ENCODE measurements around the gene NGRN. TPM values are rescaled to one million over a fixed set of nuclear protein-coding genes. Genes with fewer than 3 reads are reported as not detected.

NGRN gene
- total and polyA plus RNA-seq, 2 donors (not counting 1 experiment from before 2014, with no cell fraction given) = 23.1 to 45.5 TPM

- peaks cover 75 to 86% of the 10 kb centered on the region in 2 donors for H3K4me1 ChIP-seq (ENCODE audit: control insufficient read depth in 2 of 2, insufficient read depth in 2 of 2, low read length in 2 of 2)
- no peak overlapping the region for H2AFZ ChIP-seq (ENCODE audit: insufficient read depth, low read depth, low read length, poor library complexity, severe bottlenecking)
- ChIA-PET POLR2A (interaction anchor here (0.5 to 9.0 kb wide), 7 partner anchors 12 to 62 kb away, joined by 3 to 163 read pairs (median 36); partner anchors contain the start of genes CIB1, GDPGP1 and SEMA4B), CTCF (interaction anchor here (0.8 to 12.6 kb wide), 10 partner anchors 10 to 324 kb away, joined by 3 to 274 read pairs (median 10); partner anchors contain the start of genes AP3S2, CIB1, GDPGP1 and SEMA4B)
- no peaks in the 10 kb centered on the region for H3K27me3 ChIP-seq (replicated peaks in 1 of 4; ENCODE audit: control extremely low read depth in 1 of 4, control insufficient read depth in 3 of 4, insufficient read depth in 4 of 4, low read length in 3 of 4)
- peak overlapping the region; percentile 94 for H3K27ac Mint-ChIP-seq
- H3K27me3 Mint-ChIP-seq = no peaks in the 10 kb centered on the region
- H4K20me1 ChIP-seq (ENCODE audit: control insufficient read depth, insufficient read depth, low read length, poor library complexity, severe bottlenecking) = peaks cover 23% of the 10 kb centered on the region
- WGBS (ENCODE audit: insufficient coverage) = 81% methylated on average over 6 of the region's 9 CpGs
- H3K4me1 Mint-ChIP-seq = peaks cover 82% of the 10 kb centered on the region
- intact Hi-C loops (cut with micrococcal nuclease) = loop anchor here (10.0 kb wide), 2 partner anchors 323 to 447 kb away; partner anchors contain the start of gene AP3S2
- H3K9ac ChIP-seq (ENCODE audit: low read length) = peak overlapping the region; percentile 8
- H3K27ac ChIP-seq (ENCODE audit: low read length in 2 of 2) = peak overlapping the region; percentile 30 to 86
- H3K4me2 ChIP-seq (replicated peaks; ENCODE audit: low read depth, low read length, poor library complexity, severe bottlenecking) = peak overlapping the region; percentile 55
- TF ChIP-seq EZH2 (IDR thresholded peaks at IDR 0.05; ENCODE audit: borderline replicate concordance, insufficient read depth, low read depth, low read length, poor library complexity, severe bottlenecking) = no peak
- no peaks in the 10 kb centered on the region for H3K9me3 Mint-ChIP-seq (ENCODE audit: insufficient read depth)
- peaks cover 0 to 4% (median 0%) of the 10 kb centered on the region in 3 donors for H3K9me3 ChIP-seq (ENCODE audit: control extremely low read depth in 1 of 3, control insufficient read depth in 2 of 3, insufficient read depth in 1 of 3, low read length in 2 of 3)
- H3K36me3 ChIP-seq (replicated peaks in 1 of 2; ENCODE audit: control extremely low read depth in 1 of 2, control insufficient read depth in 1 of 2, extremely low read depth in 1 of 2, insufficient read depth in 2 of 2, low read length in 1 of 2) = peaks cover 3 to 56% of the 10 kb centered on the region in 2 experiments
- no peak for DNase-seq
- no peak overlapping the region for H3K4me3 ChIP-seq (ENCODE audit: control extremely low read depth in 1 of 5, extremely low read depth in 1 of 5, insufficient read depth in 1 of 5, low read depth in 2 of 5, low read length in 4 of 5)
- H3K4me3 Mint-ChIP-seq = peak overlapping the region; percentile 73
- no peak for ATAC-seq (ENCODE audit: low read depth)
- H3K79me2 ChIP-seq (ENCODE audit: control insufficient read depth, insufficient read depth, low read length) = peaks cover 86% of the 10 kb centered on the region
These were observed 47.6 kb upstream of the NGRN start for GRCh38 chr15:90217671-90218394.

- Histone ChIP-seq H3K27ac (ENCODE audit: low read length in 2 of 2) (peak overlapping the region; percentile 37 to 86), H3K36me3 (replicated peaks in 1 of 2; ENCODE audit: control extremely low read depth in 1 of 2, control insufficient read depth in 1 of 2, extremely low read depth in 1 of 2, insufficient read depth in 2 of 2, low read length in 1 of 2) (peaks cover 3 to 73% of the 10 kb centered on the region in 2 experiments), H3K9ac (ENCODE audit: low read length) (no peak overlapping the region), H3K9me3 (ENCODE audit: control extremely low read depth in 1 of 3, control insufficient read depth in 2 of 3, insufficient read depth in 1 of 3, low read length in 2 of 3) (peaks cover 0 to 4% (median 0%) of the 10 kb centered on the region in 3 donors), H3K79me2 (ENCODE audit: control insufficient read depth, insufficient read depth, low read length) (peaks cover 90% of the 10 kb centered on the region), H3K4me3 (ENCODE audit: control extremely low read depth in 1 of 5, extremely low read depth in 1 of 5, insufficient read depth in 1 of 5, low read depth in 2 of 5, low read length in 4 of 5) (no peak overlapping the region), H4K20me1 (ENCODE audit: control insufficient read depth, insufficient read depth, low read length, poor library complexity, severe bottlenecking) (peaks cover 40% of the 10 kb centered on the region), H3K4me2 (replicated peaks; ENCODE audit: low read depth, low read length, poor library complexity, severe bottlenecking) (peak overlapping the region; percentile 52), H3K27me3 (replicated peaks in 1 of 4; ENCODE audit: control extremely low read depth in 1 of 4, control insufficient read depth in 3 of 4, insufficient read depth in 4 of 4, low read length in 3 of 4) (no peaks in the 10 kb centered on the region), H2AFZ (ENCODE audit: insufficient read depth, low read depth, low read length, poor library complexity, severe bottlenecking) (no peak overlapping the region), H3K4me1 (ENCODE audit: control insufficient read depth in 2 of 2, insufficient read depth in 2 of 2, low read length in 2 of 2) (peaks cover 59 to 68% of the 10 kb centered on the region in 2 donors)
- POLR2A ChIA-PET = interaction anchor here (1.2 to 9.0 kb wide), 4 partner anchors 14 to 63 kb away, joined by 5 to 163 read pairs (median 22); no protein-coding TSS in a partner anchor
- peak overlapping the region; percentile 57 for H3K4me3 Mint-ChIP-seq
- CTCF ChIA-PET = interaction anchor here (0.8 to 12.6 kb wide), 9 partner anchors 12 to 77 kb away, joined by 3 to 274 read pairs (median 13); partner anchors contain the start of genes CIB1, GDPGP1 and SEMA4B
- H3K9me3 Mint-ChIP-seq (ENCODE audit: insufficient read depth) = no peaks in the 10 kb centered on the region
- peaks cover 66% of the 10 kb centered on the region for H3K4me1 Mint-ChIP-seq
- DNase-seq = peak; percentile 79
- peak; percentile 52 for ATAC-seq (ENCODE audit: low read depth)
- peak overlapping the region; percentile 94 for H3K27ac Mint-ChIP-seq
- H3K27me3 Mint-ChIP-seq = no peaks in the 10 kb centered on the region
- intact Hi-C loops (cut with micrococcal nuclease) = loop anchor here (1.0 to 10.0 kb wide), 5 partner anchors 12 to 445 kb away; partner anchors contain the start of gene AP3S2
- TF ChIP-seq EZH2 (IDR thresholded peaks at IDR 0.05; ENCODE audit: borderline replicate concordance, insufficient read depth, low read depth, low read length, poor library complexity, severe bottlenecking) = no peak
- peak; percentile 88 for TF ChIP-seq CTCF (IDR thresholded peaks at IDR 0.05)
- WGBS (ENCODE audit: insufficient coverage) = 80% methylated on average over 13 of the region's 17 CpGs
These were observed 45.9 kb upstream of the NGRN start for GRCh38 chr15:90219421-90220141.
